Stimulated activated CD4-positive, alpha-beta T cell treated with anti-CD3 and anti-CD28 coated beads, Interleukin-1b, Interleukin-23, amount 100 ng/mL, for 48 hours (primary cell): ENCODE results near the gene RETREG3.

Source experiments
- DNase-seq: peaks from one replicate; pipeline ENCODE4 v3.0.0-alpha.2; 2020

Gene RETREG3

GRCh38 chr17:42609814-42610801, 934 bp upstream of the RETREG3 start:
- DNase-seq: peak; percentile 13

GRCh38 chr17:42608305-42609181, 631 bp downstream of the RETREG3 start:
- DNase-seq: peak; percentile 16

GRCh38 chr17:42607769-42608168, 1.4 kb downstream of the RETREG3 start:
- DNase-seq: no peak

GRCh38 chr17:42603318-42603717, 5.9 kb downstream of the RETREG3 start:
- no peak for DNase-seq

- DNase-seq: no peak
These were observed 10.3 kb downstream of the RETREG3 start for GRCh38 chr17:42598905-42599304.

- no peak for DNase-seq
These were observed 12.8 kb downstream of the RETREG3 start for GRCh38 chr17:42596386-42596785.

- no peak for DNase-seq
These were observed 17.8 kb downstream of the RETREG3 start for GRCh38 chr17:42591411-42591810.

GRCh38 chr17:42590886-42591285, 18.3 kb downstream of the RETREG3 start:
- no peak for DNase-seq

- DNase-seq: no peak
These were observed 22.5 kb downstream of the RETREG3 start for GRCh38 chr17:42586514-42587230.

GRCh38 chr17:42585353-42585752, 23.8 kb downstream of the RETREG3 start:
- no peak for DNase-seq

GRCh38 chr17:42584880-42585279, 24.3 kb downstream of the RETREG3 start:
- no peak for DNase-seq

- DNase-seq: no peak
These were observed 27.4 kb downstream of the RETREG3 start for GRCh38 chr17:42581744-42582270.

GRCh38 chr17:42579794-42580551, 29.2 kb downstream of the RETREG3 start:
- DNase-seq: no peak

- DNase-seq: peak; percentile 71
These were observed 30.8 kb downstream of the RETREG3 start for GRCh38 chr17:42578282-42578869.

GRCh38 chr17:42577532-42578281, 31.5 kb downstream of the RETREG3 start, which contains the start of gene PSMC3IP:
TSS of gene PSMC3IP (minus strand) at chr17:42577729. CDS start at chr17:42577686, 43 bp downstream.
- DNase-seq: peak; percentile 96

- DNase-seq: no peak
These were observed 32.0 kb downstream of the RETREG3 start for GRCh38 chr17:42577140-42577531.

- no peak for DNase-seq
These were observed 34.7 kb downstream of the RETREG3 start for GRCh38 chr17:42574463-42574862.

- DNase-seq: no peak
These were observed 36.1 kb downstream of the RETREG3 start for GRCh38 chr17:42573095-42573494.

GRCh38 chr17:42571435-42572225, 37.5 kb downstream of the RETREG3 start:
- DNase-seq: no peak
